A673 (cell line): ENCODE measurements around the gene CYP11A1. TPM values are rescaled to one million over a fixed set of nuclear protein-coding genes. Genes with fewer than 3 reads are reported as not detected.

Experiments used
- BruUV-seq: library from RNA; stranded (reverse); fragments of 400-500 nt; replicated peaks from 2 replicates; lab custom pipeline; 2021; lab: Mats Ljungman, UMichigan
- CTCF ChIA-PET: fragments of 300-600 bp; sonication (Branson Sonifier 250); formaldehyde crosslinking; loops from one replicate; lab custom pipeline; 2022; ENCODE audit warnings: antibody characterized with exemption; lab: Charles Lee
- POLR2A ChIA-PET: fragments of 300-600 bp; sonication (Branson Sonifier 250); formaldehyde crosslinking; loops from one replicate; lab custom pipeline; 2022; ENCODE audit warnings: antibody characterized with exemption; ENCODE audit not compliant: low non-redundant PET; lab: Charles Lee
- DNase-seq: peaks from one replicate; pipeline ENCODE4 v3.0.0-alpha.2; 2015; ENCODE audit warnings: low spot score
- H3K27ac ChIP-seq: fragments of 200-600 bp; sonication (generic); 2 replicates; pipeline ENCODE4 v1.5.1; 2016; ENCODE audit warnings: mixed run types, low read depth, mild to moderate bottlenecking, mixed read lengths, antibody characterized with exemption, low read length; ENCODE audit not compliant: poor library complexity, severe bottlenecking
- H3K27me3 ChIP-seq: fragments of 200-600 bp; sonication (generic); replicated peaks from 2 replicates; pipeline ENCODE4 v1.6.1; 2017; ENCODE audit warnings: mixed run types, low read depth, mild to moderate bottlenecking, mixed read lengths, antibody characterized with exemption, low read length; ENCODE audit not compliant: insufficient read depth, poor library complexity
- H3K36me3 ChIP-seq: fragments of 200-600 bp; sonication (generic); 2 replicates; pipeline ENCODE4 v1.6.1; 2016; ENCODE audit warnings: mixed run types, mild to moderate bottlenecking, mixed read lengths, antibody characterized with exemption, low read length; ENCODE audit not compliant: insufficient read depth, poor library complexity, severe bottlenecking
- H3K4me1 ChIP-seq: fragments of 200-600 bp; sonication (generic); 2 replicates; pipeline ENCODE4 v1.6.1; 2017; ENCODE audit warnings: mixed run types, mild to moderate bottlenecking, mixed read lengths, antibody characterized with exemption, low read length; ENCODE audit not compliant: insufficient read depth, poor library complexity, severe bottlenecking
- H3K4me3 ChIP-seq: fragments of 200-600 bp; sonication (generic); 2 replicates; pipeline ENCODE4 v1.5.1; 2016; ENCODE audit warnings: low read depth, mixed run types, mild to moderate bottlenecking, mixed read lengths, low read length; ENCODE audit not compliant: poor library complexity, severe bottlenecking
- H3K9me3 ChIP-seq: fragments of 200-600 bp; sonication (generic); 2 replicates; pipeline ENCODE4 v1.6.1; 2016; ENCODE audit warnings: mixed run types, low read depth, mild to moderate bottlenecking, mixed read lengths, antibody characterized with exemption, low read length; ENCODE audit not compliant: poor library complexity, severe bottlenecking
- CTCF ChIP-seq: fragments of 300-800, 200-600 bp; sonication (generic); conservative IDR thresholded peaks from 2 replicates; pipeline ENCODE4 v1.5.1; 2017; ENCODE audit warnings: low read depth, mild to moderate bottlenecking, antibody characterized with exemption, low read length, moderate library complexity, mixed read lengths
- EZH2 ChIP-seq: fragments of 200-600 bp; sonication (generic); IDR thresholded peaks from 2 replicates; pipeline ENCODE4 v1.6.1; 2017; ENCODE audit warnings: borderline replicate concordance, low read depth, mild to moderate bottlenecking, mixed read lengths, antibody characterized with exemption, low read length; ENCODE audit not compliant: poor library complexity, severe bottlenecking
- intact Hi-C: fragments of 100-400 bp; cut with micrococcal nuclease; formaldehyde crosslinking; loops from one replicate; pipeline ENCODE4 v1.10.0; 2022; ENCODE audit not compliant: unreplicated experiment
- total RNA-seq: library from RNA; stranded (reverse); gene quantifications from 2 replicates; pipeline ENCODE4 v1.2.3, GENCODE V29; 2021

The CYP11A1 gene
- total RNA-seq, 1 experiment from 2014 or later, result not detected

- POLR2A ChIA-PET, result no interaction called here
Measured at GRCh38 chr15:74374648-74375302, 7.3 kb upstream of the CYP11A1 start.

GRCh38 chr15:74373731-74374647, 6.5 kb upstream of the CYP11A1 start:
- ChIA-PET CTCF (interaction anchor here (0.6 to 0.7 kb wide), 3 partner anchors 44 to 423 kb away, joined by 3 to 9 read pairs (median 5); no protein-coding TSS in a partner anchor), POLR2A (no interaction called here)
- intact Hi-C loops, result loop anchor here (2.0 to 5.0 kb wide), 5 partner anchors 65 to 398 kb away; partner anchors contain the start of gene CLK3
- no peak for TF ChIP-seq EZH2
- TF ChIP-seq CTCF, result peak; percentile 93
- peaks cover 7% of the 10 kb centered on the region for H3K4me1 ChIP-seq
- no peaks in the 10 kb centered on the region for H3K9me3 ChIP-seq
- peak overlapping the region; percentile 53 for H3K4me3 ChIP-seq
- BruUV-seq, result no TSS peak
- DNase-seq, result peak; percentile 95
- H3K27me3 ChIP-seq, result peaks cover 28% of the 10 kb centered on the region
- no peak overlapping the region for H3K27ac ChIP-seq
- H3K36me3 ChIP-seq, result no peaks in the 10 kb centered on the region

More at GRCh38 chr15:74374648-74375302, 7.3 kb upstream of the CYP11A1 start:
- no peak for DNase-seq
- CTCF ChIA-PET, result interaction anchor here (0.7 kb wide), 1 partner anchor 395 kb away, joined by 3 read pairs; no protein-coding TSS in a partner anchor
- H3K27me3 ChIP-seq, result peaks cover 28% of the 10 kb centered on the region
- H3K9me3 ChIP-seq, result no peaks in the 10 kb centered on the region
- TF ChIP-seq CTCF, result no peak
- TF ChIP-seq EZH2, result no peak
- peaks cover 7% of the 10 kb centered on the region for H3K4me1 ChIP-seq
- H3K36me3 ChIP-seq, result no peaks in the 10 kb centered on the region
- BruUV-seq, result no TSS peak
- intact Hi-C loops, result loop anchor here (2.0 to 5.0 kb wide), 5 partner anchors 64 to 398 kb away; partner anchors contain the start of gene CLK3
- H3K27ac ChIP-seq, result no peak overlapping the region
- peak overlapping the region; percentile 53 for H3K4me3 ChIP-seq

GRCh38 chr15:74373056-74373650, 5.7 kb upstream of the CYP11A1 start:
- intact Hi-C loops, result loop anchor here (5.0 kb wide), 2 partner anchors 244 to 399 kb away; partner anchors contain the start of gene CLK3
- CTCF ChIA-PET, result interaction anchor here (0.6 kb wide), 1 partner anchor 66 kb away, joined by 6 read pairs; no protein-coding TSS in a partner anchor
- H3K4me3 ChIP-seq, result peak overlapping the region; percentile 53
- peaks cover 28% of the 10 kb centered on the region for H3K27me3 ChIP-seq
- H3K36me3 ChIP-seq, result no peaks in the 10 kb centered on the region
- H3K9me3 ChIP-seq, result no peaks in the 10 kb centered on the region
- no peak for DNase-seq
- BruUV-seq, result no TSS peak
- H3K27ac ChIP-seq, result no peak overlapping the region
- POLR2A ChIA-PET, result no interaction called here
- peaks cover 7% of the 10 kb centered on the region for H3K4me1 ChIP-seq
- TF ChIP-seq EZH2, result no peak
- no peak for TF ChIP-seq CTCF
